LNCAP (cell line): ENCODE results near the gene SDHB.

ENCODE experiments used
- TF ChIP-seq, protein P1 (sequence below): fragments of 450-650 bp; IDR thresholded peaks from 2 replicates; pipeline ENCODE4 v1.5.1; 2017; ENCODE audit warnings: mild to moderate bottlenecking

The SDHB gene

DNA sequence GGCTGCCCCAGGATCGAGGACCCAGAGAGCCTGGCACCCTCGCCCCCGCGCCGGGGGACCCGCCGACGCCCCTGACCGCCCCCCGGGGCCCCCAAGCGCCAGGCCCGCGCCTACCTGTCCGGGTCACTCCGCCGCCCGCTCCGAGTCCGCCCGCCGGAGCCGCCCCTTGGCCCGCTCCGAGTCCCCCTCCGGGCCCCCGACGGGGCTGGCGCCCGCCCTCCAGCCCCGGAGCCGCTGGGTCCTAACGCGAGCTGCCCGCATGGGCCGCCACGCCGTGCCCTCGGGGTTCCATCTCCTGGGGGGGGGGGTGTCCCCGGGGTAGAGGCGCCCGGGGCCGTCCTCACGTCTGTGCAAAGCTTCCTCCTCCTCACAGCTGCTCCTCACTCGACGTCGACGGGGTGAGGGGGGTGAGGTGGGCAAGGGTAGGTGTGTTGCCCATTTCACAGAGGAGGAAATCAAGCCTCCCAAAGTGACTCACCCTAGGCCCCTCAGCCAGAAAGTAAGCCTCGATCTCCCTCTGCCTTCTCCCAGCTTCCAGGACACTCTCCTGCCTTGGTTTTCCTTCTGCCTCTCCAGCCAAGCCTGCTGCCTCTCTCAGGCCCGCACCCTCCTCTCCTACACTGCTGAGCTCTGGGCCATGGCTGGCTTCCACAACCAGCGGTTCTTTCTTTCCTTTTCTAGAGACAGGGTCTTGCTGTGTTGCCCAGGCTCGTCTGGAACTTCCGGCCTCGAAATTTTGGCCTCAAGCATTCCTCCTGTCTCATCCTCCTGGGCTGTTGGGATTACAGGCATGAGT lies 73.2 kb downstream of the SDHB start, which contains the start of gene MFAP2:
Gene MFAP2 (minus strand): TSS at position 148 of the 796 bp plus-strand sequence. CDS start 2,347 bp downstream, outside the sequence.
- TF ChIP-seq, protein P1, sequence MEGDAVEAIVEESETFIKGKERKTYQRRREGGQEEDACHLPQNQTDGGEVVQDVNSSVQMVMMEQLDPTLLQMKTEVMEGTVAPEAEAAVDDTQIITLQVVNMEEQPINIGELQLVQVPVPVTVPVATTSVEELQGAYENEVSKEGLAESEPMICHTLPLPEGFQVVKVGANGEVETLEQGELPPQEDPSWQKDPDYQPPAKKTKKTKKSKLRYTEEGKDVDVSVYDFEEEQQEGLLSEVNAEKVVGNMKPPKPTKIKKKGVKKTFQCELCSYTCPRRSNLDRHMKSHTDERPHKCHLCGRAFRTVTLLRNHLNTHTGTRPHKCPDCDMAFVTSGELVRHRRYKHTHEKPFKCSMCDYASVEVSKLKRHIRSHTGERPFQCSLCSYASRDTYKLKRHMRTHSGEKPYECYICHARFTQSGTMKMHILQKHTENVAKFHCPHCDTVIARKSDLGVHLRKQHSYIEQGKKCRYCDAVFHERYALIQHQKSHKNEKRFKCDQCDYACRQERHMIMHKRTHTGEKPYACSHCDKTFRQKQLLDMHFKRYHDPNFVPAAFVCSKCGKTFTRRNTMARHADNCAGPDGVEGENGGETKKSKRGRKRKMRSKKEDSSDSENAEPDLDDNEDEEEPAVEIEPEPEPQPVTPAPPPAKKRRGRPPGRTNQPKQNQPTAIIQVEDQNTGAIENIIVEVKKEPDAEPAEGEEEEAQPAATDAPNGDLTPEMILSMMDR: no peak

DNA sequence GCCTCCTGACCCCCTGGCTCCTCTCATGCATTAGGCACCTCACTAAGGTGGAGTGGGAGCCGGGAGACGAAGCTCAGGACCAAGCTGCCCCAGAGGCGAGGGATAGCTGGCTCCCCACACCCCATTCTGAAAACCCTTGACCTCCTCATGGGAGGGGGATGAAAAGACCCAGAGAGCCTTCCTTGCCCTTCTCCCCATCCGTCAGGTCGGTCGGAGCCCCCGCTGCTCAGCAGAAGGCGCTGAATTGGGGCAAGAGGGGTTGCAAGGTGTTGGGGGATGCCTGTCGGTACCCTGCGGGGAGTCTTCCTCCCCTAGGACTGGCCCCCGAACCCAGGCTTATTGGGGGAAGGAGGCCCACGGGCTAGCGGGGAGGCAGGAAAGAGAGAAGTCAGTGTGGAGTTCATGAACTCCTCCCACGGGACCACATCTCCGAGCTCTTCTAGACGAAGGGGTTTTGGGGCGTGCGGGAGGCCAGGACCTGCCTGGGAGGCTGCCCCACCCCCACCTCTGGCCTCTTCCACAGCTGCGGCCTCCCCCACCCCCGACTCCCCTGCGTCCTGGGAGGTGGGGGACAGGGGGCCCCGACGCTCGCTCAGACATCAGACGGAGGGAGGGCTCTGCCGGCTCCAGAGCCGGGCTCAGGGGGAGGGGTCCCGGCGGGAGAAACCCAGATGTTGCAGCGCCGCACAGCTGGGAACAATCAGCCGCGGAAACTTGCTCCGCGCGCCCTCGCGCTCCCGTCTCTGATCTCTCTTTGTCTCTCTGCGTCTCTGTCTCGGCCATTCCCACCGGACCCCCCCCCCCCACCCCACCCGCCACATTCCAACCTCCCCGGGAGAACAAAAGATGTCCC lies 74.1 kb downstream of the SDHB start:
- TF ChIP-seq, protein P1: no peak

DNA sequence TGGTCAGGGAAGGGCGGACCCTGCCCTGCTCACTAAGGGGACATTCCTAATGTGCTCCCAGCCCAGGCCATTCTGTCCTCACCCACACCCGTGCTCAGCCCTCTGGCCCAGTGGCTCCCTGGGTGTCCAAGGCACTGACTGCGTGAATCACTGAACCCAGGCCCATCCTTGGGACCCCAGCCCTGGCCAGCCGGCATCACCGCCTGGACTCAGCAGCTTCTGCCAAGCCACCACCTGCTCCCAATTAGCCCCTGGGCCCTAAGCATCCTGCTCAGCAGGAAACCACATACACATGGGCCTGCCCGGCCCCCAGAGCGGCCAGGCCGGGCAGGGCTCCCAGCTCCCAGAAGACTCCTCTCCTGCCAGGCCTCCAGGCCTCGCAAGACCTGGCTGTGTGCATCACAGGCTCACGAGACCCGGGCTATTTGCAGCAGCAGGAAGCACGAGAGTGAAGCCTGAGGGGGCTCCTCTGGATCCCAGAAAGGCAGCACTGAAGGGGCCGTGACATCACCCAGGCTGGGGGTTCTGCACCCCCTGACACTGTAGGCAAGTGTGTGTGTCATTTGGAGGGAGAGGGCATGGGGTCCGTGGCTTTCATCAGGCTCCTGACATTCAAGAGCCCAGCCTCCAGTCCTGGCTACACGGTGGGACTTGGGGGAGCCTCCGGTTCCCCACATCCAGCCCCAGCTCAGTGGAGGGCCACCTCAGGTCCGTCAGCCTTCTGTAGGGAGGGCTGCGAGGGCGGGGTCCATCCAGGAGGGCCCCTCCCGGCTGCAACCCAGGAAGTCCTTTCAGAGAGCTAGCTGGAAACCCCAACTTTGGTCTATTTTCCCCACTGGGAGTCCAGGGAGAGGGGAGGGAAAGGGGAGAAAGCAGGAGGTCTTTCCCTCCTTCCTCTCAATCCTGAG lies 75.0 kb downstream of the SDHB start:
- TF ChIP-seq, protein P1: no peak

DNA sequence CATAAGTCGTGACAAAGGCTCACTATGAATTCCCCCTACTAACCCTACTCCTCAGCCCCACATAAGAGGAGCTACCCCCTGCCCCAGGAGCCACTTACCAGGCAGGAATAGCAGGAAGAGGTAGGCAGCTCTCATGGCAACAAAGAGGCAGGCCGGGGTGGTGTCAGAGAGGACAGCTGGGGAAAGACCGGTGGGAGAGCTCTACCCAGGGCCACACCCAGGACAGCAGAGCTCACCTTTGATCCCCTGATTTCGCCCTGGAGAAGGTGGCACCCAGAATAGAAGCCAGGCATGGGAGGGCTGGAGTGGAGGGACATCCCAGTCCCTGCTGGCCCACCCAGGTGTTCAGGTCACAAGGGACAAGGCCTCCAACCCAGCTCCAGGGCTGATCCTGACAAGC lies 75.7 kb downstream of the SDHB start:
- TF ChIP-seq, protein P1: no peak

DNA sequence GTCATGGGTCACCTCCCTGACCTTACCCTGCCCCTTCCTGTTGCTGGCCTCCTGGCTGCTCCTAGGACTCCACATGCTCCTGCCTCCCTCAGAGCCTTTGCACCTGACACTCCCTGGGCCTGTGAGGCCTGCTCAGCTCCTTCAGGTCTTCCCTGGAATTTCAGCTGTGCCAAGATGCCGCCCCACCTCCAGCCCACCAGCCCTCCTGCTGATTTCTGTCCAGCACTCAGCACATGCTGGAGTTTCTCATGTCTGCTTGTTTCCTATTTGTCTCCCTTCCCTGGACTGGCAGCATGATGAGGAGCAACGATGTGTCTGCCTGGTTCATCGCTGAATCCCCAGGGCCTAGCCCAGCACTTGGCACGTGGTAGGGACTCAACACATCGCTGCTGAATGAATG lies 76.5 kb downstream of the SDHB start:
- TF ChIP-seq, protein P1: no peak

DNA sequence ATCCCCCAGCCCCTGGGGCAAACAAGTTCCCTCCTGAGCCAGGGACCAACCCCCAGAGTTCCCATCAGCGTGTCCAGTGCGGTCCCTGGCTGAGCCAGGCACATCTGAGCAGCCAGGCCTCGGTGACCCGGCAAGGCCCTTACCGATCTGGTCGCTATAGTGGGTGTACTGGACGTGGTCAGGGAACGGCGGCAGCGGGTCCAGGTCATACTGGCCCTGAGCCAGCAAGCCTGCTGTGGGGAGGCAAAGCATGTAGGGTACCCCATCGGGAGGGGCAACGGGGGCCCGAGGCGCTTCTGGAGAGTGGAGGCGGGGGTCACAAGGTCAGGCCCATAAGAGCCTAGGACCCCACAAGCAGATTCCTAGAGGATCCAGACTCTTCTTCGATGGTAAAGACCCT lies 76.9 kb downstream of the SDHB start:
- TF ChIP-seq, protein P1: no peak

DNA sequence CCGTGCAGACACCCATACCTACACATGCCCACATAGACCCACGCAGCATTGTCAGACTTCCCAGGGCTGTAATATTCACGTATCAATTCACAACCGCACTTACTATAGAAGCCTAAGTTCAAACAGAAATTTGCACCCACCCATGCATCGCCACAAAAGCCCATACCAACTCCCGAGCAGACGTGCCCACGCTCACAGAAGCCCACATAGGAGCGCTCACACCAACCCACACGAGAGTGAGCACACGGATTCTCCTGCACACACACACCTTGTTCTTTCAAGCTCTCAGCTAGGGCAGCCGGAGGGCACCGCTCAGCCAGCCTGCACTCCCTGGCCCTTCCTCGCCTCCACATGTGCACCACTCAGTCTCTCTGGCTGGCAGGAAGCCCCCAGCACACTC lies 78.0 kb downstream of the SDHB start:
- TF ChIP-seq, protein P1: no peak
